Neural progenitor cell (in vitro differentiated cells): ENCODE results near the gene MRNIP. TPM values are rescaled to one million over a fixed set of nuclear protein-coding genes. Genes with fewer than 3 reads are reported as not detected.

Source experiments
- DNase-seq: peaks from one replicate; pipeline ENCODE4 v3.0.0-alpha.2; 2016; ENCODE audit warnings: low spot score
- H2AFZ ChIP-seq: fragments of 200-600 bp; sonication (generic); replicated peaks from 2 replicates; pipeline ENCODE4 v1.6.1; 2016; ENCODE audit warnings: antibody characterized with exemption
- H3F3A ChIP-seq: fragments of 200-600 bp; sonication (generic); 2 replicates; pipeline ENCODE4 v1.6.1; 2016; ENCODE audit warnings: antibody characterized with exemption, low read depth
- H3K27ac ChIP-seq: fragments of 200-600 bp; sonication (generic); 2 replicates; pipeline ENCODE4 v1.5.1; 2016; ENCODE audit warnings: mild to moderate bottlenecking
- H3K27me3 ChIP-seq: fragments of 200-600 bp; sonication (generic); 2 replicates; pipeline ENCODE4 v1.6.1; 2016; ENCODE audit warnings: mild to moderate bottlenecking, moderate library complexity
- H3K36me3 ChIP-seq: fragments of 200-600 bp; sonication (generic); 2 replicates; pipeline ENCODE4 v1.5.1; 2016
- H3K4me1 ChIP-seq: fragments of 200-600 bp; sonication (generic); 2 replicates; pipeline ENCODE4 v1.6.1; 2016; ENCODE audit warnings: mixed run types
- H3K4me2 ChIP-seq: fragments of 200-600 bp; sonication (generic); 2 replicates; pipeline ENCODE4 v1.6.1; 2016
- H3K4me3 ChIP-seq: fragments of 200-600 bp; sonication (generic); 2 replicates; pipeline ENCODE4 v1.5.1; 2016
- H3K79me2 ChIP-seq: fragments of 200-600 bp; sonication (generic); 2 replicates; pipeline ENCODE4 v1.6.1; 2016; ENCODE audit warnings: low read depth
- H3K9ac ChIP-seq: fragments of 200-600 bp; sonication (generic); 2 replicates; pipeline ENCODE4 v1.6.1; 2016
- H3K9me3 ChIP-seq: fragments of 200-600 bp; sonication (generic); 2 replicates; pipeline ENCODE4 v1.5.1; 2016; ENCODE audit warnings: low read depth
- H4K20me1 ChIP-seq: fragments of 200-600 bp; sonication (generic); 2 replicates; pipeline ENCODE4 v1.6.1; 2016; ENCODE audit warnings: low read depth
- H3K27ac Mint-ChIP-seq: 3 replicates; pipeline ENCODE4 v1.8.0; 2021; ENCODE audit warnings: mixed read lengths
- H3K27me3 Mint-ChIP-seq: 2 replicates; pipeline ENCODE4 v1.8.0; 2022; ENCODE audit warnings: low read depth, mild to moderate bottlenecking, inconsistent platforms, moderate library complexity, mixed read lengths; ENCODE audit not compliant: insufficient read depth
- H3K36me3 Mint-ChIP-seq: 3 replicates; pipeline ENCODE4 v1.8.0; 2021; ENCODE audit warnings: mixed read lengths
- H3K4me1 Mint-ChIP-seq: 3 replicates; pipeline ENCODE4 v1.8.0; 2021; ENCODE audit warnings: mixed read lengths
- H3K4me3 Mint-ChIP-seq: 3 replicates; pipeline ENCODE4 v1.8.0; 2021; ENCODE audit warnings: mild to moderate bottlenecking, moderate library complexity, mixed read lengths
- H3K9me3 Mint-ChIP-seq: 3 replicates; pipeline ENCODE4 v1.8.0; 2020; ENCODE audit warnings: mixed read lengths
- EZH2 ChIP-seq: fragments of 200-600 bp; sonication (generic); IDR thresholded peaks from 2 replicates; pipeline ENCODE4 v1.6.1; 2017; ENCODE audit warnings: antibody characterized with exemption, mild to moderate bottlenecking, moderate library complexity
- EZH2phosphoT487 ChIP-seq: fragments of 200-600 bp; sonication (generic); IDR thresholded peaks from 2 replicates; pipeline ENCODE4 v1.6.1; 2017; ENCODE audit warnings: antibody characterized with exemption
- total RNA-seq: library from RNA; depleted of rRNA; stranded (reverse); fragments of >200 nt; gene quantifications from 2 replicates; pipeline ENCODE4 v1.2.3, GENCODE V29; 2015; ENCODE audit warnings: low replicate concordance
- TF ChIP-seq, protein P1 (sequence below): fragments of 200-600 bp; sonication (generic); IDR thresholded peaks from 2 replicates; pipeline ENCODE4 v1.5.1; 2017; ENCODE audit warnings: antibody characterized with exemption, mild to moderate bottlenecking

The MRNIP gene
- total RNA-seq, 1 donor from 2014 or later: 68.5 TPM

DNA sequence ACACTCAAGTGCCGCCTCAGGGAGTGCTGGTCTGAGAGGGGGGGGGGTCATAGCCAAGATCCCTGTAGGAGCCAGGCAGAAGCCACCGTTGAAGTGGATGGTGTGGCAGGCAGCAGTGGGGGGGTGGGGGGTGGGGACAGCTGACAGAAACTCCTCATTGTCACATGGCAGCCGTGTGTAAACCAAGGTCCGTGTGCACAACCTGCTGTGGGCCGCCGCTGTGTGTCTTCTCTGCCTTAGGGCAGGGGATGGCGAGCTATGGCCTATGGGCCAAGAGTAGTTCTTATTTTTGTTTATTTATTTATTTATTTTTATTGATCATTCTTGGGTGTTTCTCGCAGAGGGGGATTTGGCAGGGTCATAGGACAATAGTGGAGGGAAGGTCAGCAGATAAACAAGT, 24.5 kb downstream of the MRNIP start:
- Mint-ChIP-seq H3K27me3 (peaks cover 12% of the 10 kb centered on the region), H3K9me3 (peaks cover 19% of the 10 kb centered on the region), H3K4me1 (no peaks in the 10 kb centered on the region), H3K27ac (no peak overlapping the region), H3K36me3 (peaks cover 55% of the 10 kb centered on the region), H3K4me3 (no peak overlapping the region)
- Histone ChIP-seq H3K79me2 (no peaks in the 10 kb centered on the region), H3K27me3 (no peaks in the 10 kb centered on the region), H3K4me3 (no peak overlapping the region), H3K9ac (no peak overlapping the region), H3K4me1 (no peaks in the 10 kb centered on the region), H2AFZ (no peak overlapping the region), H3K9me3 (no peaks in the 10 kb centered on the region), H3K36me3 (peaks cover 11% of the 10 kb centered on the region), H4K20me1 (no peaks in the 10 kb centered on the region), H3F3A (no peaks in the 10 kb centered on the region), H3K4me2 (no peak overlapping the region), H3K27ac (no peak overlapping the region)
- TF ChIP-seq EZH2 (no peak), EZH2phosphoT487 (no peak)
- TF ChIP-seq, protein P1, sequence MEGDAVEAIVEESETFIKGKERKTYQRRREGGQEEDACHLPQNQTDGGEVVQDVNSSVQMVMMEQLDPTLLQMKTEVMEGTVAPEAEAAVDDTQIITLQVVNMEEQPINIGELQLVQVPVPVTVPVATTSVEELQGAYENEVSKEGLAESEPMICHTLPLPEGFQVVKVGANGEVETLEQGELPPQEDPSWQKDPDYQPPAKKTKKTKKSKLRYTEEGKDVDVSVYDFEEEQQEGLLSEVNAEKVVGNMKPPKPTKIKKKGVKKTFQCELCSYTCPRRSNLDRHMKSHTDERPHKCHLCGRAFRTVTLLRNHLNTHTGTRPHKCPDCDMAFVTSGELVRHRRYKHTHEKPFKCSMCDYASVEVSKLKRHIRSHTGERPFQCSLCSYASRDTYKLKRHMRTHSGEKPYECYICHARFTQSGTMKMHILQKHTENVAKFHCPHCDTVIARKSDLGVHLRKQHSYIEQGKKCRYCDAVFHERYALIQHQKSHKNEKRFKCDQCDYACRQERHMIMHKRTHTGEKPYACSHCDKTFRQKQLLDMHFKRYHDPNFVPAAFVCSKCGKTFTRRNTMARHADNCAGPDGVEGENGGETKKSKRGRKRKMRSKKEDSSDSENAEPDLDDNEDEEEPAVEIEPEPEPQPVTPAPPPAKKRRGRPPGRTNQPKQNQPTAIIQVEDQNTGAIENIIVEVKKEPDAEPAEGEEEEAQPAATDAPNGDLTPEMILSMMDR: no peak
- no peak for DNase-seq

DNA sequence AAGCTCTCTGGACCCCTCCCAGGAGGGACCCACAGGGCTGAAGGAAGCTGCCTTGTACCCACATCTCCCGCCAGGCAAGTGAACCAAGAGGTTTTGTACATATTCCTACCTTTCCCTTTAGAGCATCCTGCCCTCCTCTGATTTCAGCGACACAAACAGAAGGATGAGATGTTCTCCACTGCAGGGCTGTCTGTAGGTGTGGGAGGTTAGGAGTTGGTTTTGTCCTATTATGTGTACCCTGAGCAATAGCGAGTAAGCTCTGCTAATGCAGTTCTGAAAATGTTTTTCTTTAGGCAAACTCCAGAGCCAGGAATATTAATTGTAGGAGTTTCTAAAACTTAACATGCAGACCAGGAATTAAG, 24.9 kb downstream of the MRNIP start:
- H3K4me3 ChIP-seq: no peak overlapping the region
- no peaks in the 10 kb centered on the region for H4K20me1 ChIP-seq
- no peaks in the 10 kb centered on the region for H3K79me2 ChIP-seq
- Mint-ChIP-seq H3K9me3 (peaks cover 20% of the 10 kb centered on the region), H3K27me3 (peaks cover 12% of the 10 kb centered on the region), H3K27ac (no peak overlapping the region), H3K36me3 (peaks cover 59% of the 10 kb centered on the region), H3K4me3 (no peak overlapping the region), H3K4me1 (no peaks in the 10 kb centered on the region)
- no peaks in the 10 kb centered on the region for H3K27me3 ChIP-seq
- no peak for DNase-seq
- no peaks in the 10 kb centered on the region for H3K4me1 ChIP-seq
- no peaks in the 10 kb centered on the region for H3F3A ChIP-seq
- H3K9ac ChIP-seq: no peak overlapping the region
- no peaks in the 10 kb centered on the region for H3K9me3 ChIP-seq
- no peak overlapping the region for H3K27ac ChIP-seq
- no peak overlapping the region for H2AFZ ChIP-seq
- no peak overlapping the region for H3K4me2 ChIP-seq
- peaks cover 11% of the 10 kb centered on the region for H3K36me3 ChIP-seq
- TF ChIP-seq EZH2 (no peak), EZH2phosphoT487 (no peak)
- TF ChIP-seq, protein P1: no peak

DNA sequence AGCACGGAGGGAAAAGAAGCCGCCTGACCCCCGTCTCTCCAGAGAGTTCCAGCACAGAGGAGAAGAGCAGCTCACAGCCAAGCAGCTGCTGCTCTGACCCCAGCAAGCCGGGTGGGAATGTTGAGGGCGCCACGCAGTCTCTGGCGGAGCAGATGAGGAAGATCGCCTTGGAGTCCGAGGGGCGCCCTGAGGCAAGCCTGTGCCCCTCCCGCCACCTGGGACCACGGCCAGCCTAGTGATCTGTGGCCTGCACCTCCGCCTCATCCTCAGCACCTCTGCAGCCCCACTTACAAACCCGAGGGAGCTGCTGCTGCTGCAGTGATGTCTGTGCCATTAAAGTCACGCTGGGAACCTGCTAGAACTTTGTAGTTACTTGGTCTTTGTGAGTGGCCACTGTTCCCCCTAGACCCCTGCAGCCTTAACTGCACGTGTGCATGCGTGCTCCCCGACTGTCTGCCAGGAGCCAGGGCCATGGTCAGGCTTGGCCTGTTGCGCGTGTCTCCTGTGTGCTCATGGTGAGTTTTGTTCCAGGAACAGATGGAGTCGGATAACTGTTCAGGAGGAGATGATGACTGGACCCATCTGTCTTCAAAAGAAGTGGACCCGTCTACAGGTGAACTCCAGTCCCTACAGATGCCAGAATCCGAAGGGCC, 25.4 kb downstream of the MRNIP start:
- H3K36me3 ChIP-seq: peaks cover 11% of the 10 kb centered on the region
- DNase-seq: no peak
- H3K27ac Mint-ChIP-seq: peak overlapping the region; percentile 66
- no peak overlapping the region for H3K9ac ChIP-seq
- H2AFZ ChIP-seq: no peak overlapping the region
- H3K27ac ChIP-seq: no peak overlapping the region
- no peaks in the 10 kb centered on the region for H3K9me3 ChIP-seq
- peaks cover 12% of the 10 kb centered on the region for H3K27me3 Mint-ChIP-seq
- no peaks in the 10 kb centered on the region for H3K4me1 Mint-ChIP-seq
- no peak overlapping the region for H3K4me3 Mint-ChIP-seq
- no peak overlapping the region for H3K4me2 ChIP-seq
- H4K20me1 ChIP-seq: no peaks in the 10 kb centered on the region
- H3K9me3 Mint-ChIP-seq: peaks cover 20% of the 10 kb centered on the region
- no peaks in the 10 kb centered on the region for H3K27me3 ChIP-seq
- H3K4me1 ChIP-seq: no peaks in the 10 kb centered on the region
- H3F3A ChIP-seq: no peaks in the 10 kb centered on the region
- H3K36me3 Mint-ChIP-seq: peaks cover 63% of the 10 kb centered on the region
- no peaks in the 10 kb centered on the region for H3K79me2 ChIP-seq
- TF ChIP-seq, protein P1: no peak
- TF ChIP-seq EZH2phosphoT487 (no peak), EZH2 (no peak)
- H3K4me3 ChIP-seq: no peak overlapping the region
